Neural crest cell (in vitro differentiated cells): ENCODE results near the gene FFAR4. TPM values are rescaled to one million over a fixed set of nuclear protein-coding genes. Genes with fewer than 3 reads are reported as not detected.

Experiments used
- DNase-seq: peaks from one replicate; pipeline ENCODE4 v3.0.0; 2021; ENCODE audit warnings: low read depth, mixed read lengths, low spot score
- H3K27ac Mint-ChIP-seq: one replicate; pipeline ENCODE4 v1.8.0; 2021; ENCODE audit warnings: mild to moderate bottlenecking, mixed read lengths; ENCODE audit not compliant: unreplicated experiment
- H3K27me3 Mint-ChIP-seq: 2 replicates; pipeline ENCODE4 v1.8.0; 2021; ENCODE audit warnings: low read depth, mild to moderate bottlenecking, mixed read lengths
- H3K36me3 Mint-ChIP-seq: 2 replicates; pipeline ENCODE4 v1.8.0; 2021; ENCODE audit warnings: low read depth, mild to moderate bottlenecking, mixed read lengths
- H3K4me1 Mint-ChIP-seq: 2 replicates; pipeline ENCODE4 v1.8.0; 2021; ENCODE audit warnings: mixed read lengths
- H3K4me3 Mint-ChIP-seq: one replicate; pipeline ENCODE4 v1.8.0; 2021; ENCODE audit warnings: mild to moderate bottlenecking, mixed read lengths
- H3K9me3 Mint-ChIP-seq: 2 replicates; pipeline ENCODE4 v1.8.0; 2021; ENCODE audit warnings: mixed read lengths
- CTCF ChIP-seq: fragments of 200-600 bp; sonication (generic); conservative IDR thresholded peaks from 2 replicates; pipeline ENCODE4 v1.5.0; 2021; ENCODE audit warnings: antibody characterized with exemption, mild to moderate bottlenecking
- total RNA-seq: library from RNA; stranded (reverse); gene quantifications from 2 replicates; pipeline ENCODE4 v1.2.1, GENCODE V29; 2021

FFAR4 gene
- total RNA-seq, 1 donor from 2014 or later: 0.09 TPM

- Mint-ChIP-seq H3K4me1 (peaks cover 8% of the 10 kb centered on the region), H3K27ac (no peak overlapping the region), H3K36me3 (no peaks in the 10 kb centered on the region), H3K4me3 (no peak overlapping the region), H3K9me3 (no peaks in the 10 kb centered on the region), H3K27me3 (peaks cover 68% of the 10 kb centered on the region)
- no peak for DNase-seq
- no peak for TF ChIP-seq CTCF
Observed at GRCh38 chr10:93565446-93565845, 1.0 kb upstream of the FFAR4 start.

GRCh38 chr10:93567277-93568104 lies 1.0 kb downstream of the FFAR4 start:
- H3K27ac Mint-ChIP-seq: no peak overlapping the region
- peaks cover 86% of the 10 kb centered on the region for H3K27me3 Mint-ChIP-seq
- DNase-seq: no peak
- peaks cover 8% of the 10 kb centered on the region for H3K4me1 Mint-ChIP-seq
- peak overlapping the region; percentile 74 for H3K4me3 Mint-ChIP-seq
- H3K9me3 Mint-ChIP-seq: no peaks in the 10 kb centered on the region
- TF ChIP-seq CTCF: no peak
- H3K36me3 Mint-ChIP-seq: no peaks in the 10 kb centered on the region

GRCh38 chr10:93568105-93568390 lies 1.6 kb downstream of the FFAR4 start:
- peaks cover 8% of the 10 kb centered on the region for H3K4me1 Mint-ChIP-seq
- TF ChIP-seq CTCF: no peak
- H3K9me3 Mint-ChIP-seq: no peaks in the 10 kb centered on the region
- no peak overlapping the region for H3K4me3 Mint-ChIP-seq
- no peak for DNase-seq
- no peaks in the 10 kb centered on the region for H3K36me3 Mint-ChIP-seq
- H3K27me3 Mint-ChIP-seq: peaks cover 91% of the 10 kb centered on the region
- H3K27ac Mint-ChIP-seq: no peak overlapping the region

GRCh38 chr10:93570383-93570782 lies 3.9 kb downstream of the FFAR4 start:
- Mint-ChIP-seq H3K27me3 (peaks cover 76% of the 10 kb centered on the region), H3K4me3 (no peak overlapping the region), H3K9me3 (no peaks in the 10 kb centered on the region), H3K36me3 (no peaks in the 10 kb centered on the region), H3K27ac (no peak overlapping the region), H3K4me1 (peaks cover 8% of the 10 kb centered on the region)
- no peak for DNase-seq
- no peak for TF ChIP-seq CTCF

- no peaks in the 10 kb centered on the region for H3K9me3 Mint-ChIP-seq
- H3K27ac Mint-ChIP-seq: no peak overlapping the region
- no peak overlapping the region for H3K4me3 Mint-ChIP-seq
- no peak for TF ChIP-seq CTCF
- peaks cover 54% of the 10 kb centered on the region for H3K27me3 Mint-ChIP-seq
- no peaks in the 10 kb centered on the region for H3K36me3 Mint-ChIP-seq
- no peaks in the 10 kb centered on the region for H3K4me1 Mint-ChIP-seq
- no peak for DNase-seq
Observed at GRCh38 chr10:93572606-93573005, 6.1 kb downstream of the FFAR4 start.
